NCI-H128 (cell line): ENCODE measurements around the gene ULBP2.
"Not testable (repeated sequence)": the region's sequence is repeated elsewhere in the genome, so short reads cannot be mapped to it uniquely, and the experiment has no call there.

Experiments
- DNase-seq: peaks from one replicate; lab custom pipeline; 2025; ENCODE audit not compliant: unreplicated experiment; lab: John Stamatoyannopoulos, UW

The ULBP2 gene

GRCh38 chr6:149948616-149949015 lies 6.8 kb downstream of the ULBP2 start:
- DNase-seq = no peak

GRCh38 chr6:149950423-149950822 lies 8.6 kb downstream of the ULBP2 start:
- no peak for DNase-seq

- DNase-seq = no peak
These were observed 9.3 kb downstream of the ULBP2 start for GRCh38 chr6:149951096-149951495.

GRCh38 chr6:149951626-149952025 lies 9.8 kb downstream of the ULBP2 start:
- no peak for DNase-seq

GRCh38 chr6:149953390-149953789 lies 11.6 kb downstream of the ULBP2 start:
- DNase-seq = not testable (repeated sequence)

GRCh38 chr6:149953934-149954327 lies 12.1 kb downstream of the ULBP2 start:
- DNase-seq = not testable (repeated sequence)

- not testable (repeated sequence) for DNase-seq
These were observed 12.6 kb downstream of the ULBP2 start for GRCh38 chr6:149954328-149954983.

GRCh38 chr6:149954984-149955653 lies 13.3 kb downstream of the ULBP2 start:
- DNase-seq = not testable (repeated sequence)

GRCh38 chr6:149955654-149956317 lies 14.0 kb downstream of the ULBP2 start:
- not testable (repeated sequence) for DNase-seq

- not testable (repeated sequence) for DNase-seq
These were observed 16.3 kb downstream of the ULBP2 start for GRCh38 chr6:149958124-149958523.

GRCh38 chr6:149959806-149960205 lies 18.0 kb downstream of the ULBP2 start:
- not testable (repeated sequence) for DNase-seq

- DNase-seq = no peak
These were observed 18.7 kb downstream of the ULBP2 start for GRCh38 chr6:149960488-149960887.

- DNase-seq = no peak
These were observed 20.1 kb downstream of the ULBP2 start for GRCh38 chr6:149961728-149962425.

- DNase-seq = no peak
These were observed 20.8 kb downstream of the ULBP2 start for GRCh38 chr6:149962461-149963211.

- no peak for DNase-seq
These were observed 21.3 kb downstream of the ULBP2 start for GRCh38 chr6:149963212-149963461.

- DNase-seq = peak; percentile 24
These were observed 21.9 kb downstream of the ULBP2 start, which contains the start of gene ULBP1 for GRCh38 chr6:149963462-149964307. Gene ULBP1 (plus strand): TSS chr6:149963943. CDS start chr6:149964050, 107 bp downstream.

GRCh38 chr6:149964308-149965193 lies 22.7 kb downstream of the ULBP2 start:
- no peak for DNase-seq

GRCh38 chr6:149965194-149966020 lies 23.6 kb downstream of the ULBP2 start:
- DNase-seq = no peak
